HepG2 (cell line): ENCODE data around the gene EPM2A. TPM values are rescaled to one million over a fixed set of nuclear protein-coding genes. Genes with fewer than 3 reads are reported as not detected.

Experiments used
- HNF4G ChIP-seq, 2 experiments: sonication (generic) in 1 of 2; formaldehyde crosslinking in 1 of 2; IDR thresholded peaks; 2 replicates each; pipeline versions ENCODE4 v1.4.0 to v1.6.1; 2011 to 2020; ENCODE audit warnings: borderline replicate concordance in 2 of 2, low read depth in 2 of 2, mild to moderate bottlenecking in 2 of 2, low read length in 1 of 2, missing genetic modification reagents in 1 of 2, moderate library complexity in 1 of 2
- IKZF5 ChIP-seq: IDR thresholded peaks from 2 replicates; pipeline ENCODE4 v1.6.1; 2018; ENCODE audit warnings: missing genetic modification reagents, mild to moderate bottlenecking, missing compliant biosample characterization
- IRF9 ChIP-seq: sonication (generic); formaldehyde crosslinking; IDR thresholded peaks from 2 replicates; pipeline ENCODE4 v1.8.0; 2022; ENCODE audit warnings: missing genetic modification reagents, mild to moderate bottlenecking, borderline replicate concordance
- KLF11 ChIP-seq: IDR thresholded peaks from 2 replicates; pipeline ENCODE4 v1.6.1; 2016; ENCODE audit warnings: missing compliant biosample characterization
- MAX ChIP-seq: IDR thresholded peaks from 2 replicates; pipeline ENCODE4 v1.6.1; 2012; ENCODE audit warnings: inconsistent platforms
- MNT ChIP-seq: fragments of 450-650 bp; IDR thresholded peaks from 2 replicates; pipeline ENCODE4 v1.6.1; 2016
- PHF8 ChIP-seq: sonication (generic); formaldehyde crosslinking; IDR thresholded peaks from 2 replicates; pipeline ENCODE4 v1.5.0; 2020; ENCODE audit warnings: missing genetic modification reagents
- RBAK ChIP-seq: sonication (generic); formaldehyde crosslinking; IDR thresholded peaks from 2 replicates; pipeline ENCODE4 v1.5.1; 2020; ENCODE audit warnings: mild to moderate bottlenecking, missing genetic modification reagents
- RBFOX2 ChIP-seq: fragments of 200-400 bp; formaldehyde crosslinking; IDR thresholded peaks from 2 replicates; pipeline ENCODE4 v1.6.1; 2017; ENCODE audit warnings: low read depth, mild to moderate bottlenecking, low read length
- RFX1 ChIP-seq: fragments of 450-650 bp; IDR thresholded peaks from 2 replicates; pipeline ENCODE4 v1.6.1; 2017
- SMC3 ChIP-seq: IDR thresholded peaks from 2 replicates; pipeline ENCODE4 v1.6.1; 2011; ENCODE audit warnings: low read length, improper control_type of control experiment
- THAP7 ChIP-seq: sonication (generic); formaldehyde crosslinking; IDR thresholded peaks from 2 replicates; pipeline ENCODE4 v1.8.1; 2023; ENCODE audit warnings: mild to moderate bottlenecking, missing genetic modification reagents
- THYN1 ChIP-seq: sonication (generic); formaldehyde crosslinking; IDR thresholded peaks from 2 replicates; pipeline ENCODE4 v1.8.1; 2023; ENCODE audit warnings: low read depth, mild to moderate bottlenecking, moderate library complexity, missing genetic modification reagents, borderline replicate concordance
- ZNF275 ChIP-seq: sonication (generic); formaldehyde crosslinking; IDR thresholded peaks from 2 replicates; pipeline ENCODE4 v1.8.0; 2022; ENCODE audit warnings: missing genetic modification reagents, mild to moderate bottlenecking, inconsistent platforms, borderline replicate concordance
- ZNF276 ChIP-seq: sonication (generic); formaldehyde crosslinking; IDR thresholded peaks from 2 replicates; pipeline ENCODE4 v1.4.0; 2020; ENCODE audit warnings: mild to moderate bottlenecking, low read depth, missing genetic modification reagents
- ZNF317 ChIP-seq: sonication (generic); formaldehyde crosslinking; IDR thresholded peaks from 2 replicates; pipeline ENCODE4 v1.5.0; 2020; ENCODE audit warnings: mild to moderate bottlenecking, missing genetic modification reagents
- ZNF329 ChIP-seq: sonication (generic); formaldehyde crosslinking; IDR thresholded peaks from 2 replicates; pipeline ENCODE4 v1.9.0; 2021; ENCODE audit warnings: low read depth, mild to moderate bottlenecking, missing genetic modification reagents
- ZNF414 ChIP-seq: sonication (generic); formaldehyde crosslinking; IDR thresholded peaks from 2 replicates; pipeline ENCODE4 v1.5.0; 2020; ENCODE audit warnings: missing genetic modification reagents
- ZNF672 ChIP-seq: sonication (generic); formaldehyde crosslinking; IDR thresholded peaks from 2 replicates; pipeline ENCODE4 v1.8.1; 2022; ENCODE audit warnings: missing genetic modification reagents
- polyA plus RNA-seq, 8 experiments: library from polyadenylated mRNA; depleted of rRNA in 3 of 8; stranded (reverse) in 7 of 8; unstranded in 1 of 8; fragments of >200 nt; fragmentation: Illumina TruSeq in 4 of 8; extraction: Trizol in 4 of 8; gene quantifications; 2 replicates each; pipeline versions ENCODE4 v1.2.1 to v1.2.3, GENCODE V29; 2011 to 2016; ENCODE audit warnings: low read depth in 4 of 8, missing spikeins in 1 of 8, mixed read lengths in 1 of 8; ENCODE audit not compliant: insufficient read depth in 1 of 8
- total RNA-seq, 5 experiments: library from RNA; depleted of rRNA; stranded (reverse); fragments of >200 nt; fragmentation: Illumina TruSeq; extraction: Trizol; gene quantifications; 2 replicates each; pipeline ENCODE4 v1.2.3, GENCODE V29; 2016; ENCODE audit warnings: low read depth in 1 of 5

Gene EPM2A
- total and polyA plus RNA-seq, 2 of the 13 experiments (the other 11 are each of a cell fraction or from before 2014, with no cell fraction given), result 4.6 to 9.2 TPM

GRCh38 chr6:145734486-145735355 is 599 bp downstream of the EPM2A start (continued):
- TF ChIP-seq ZNF317 (peak; percentile 87), ZNF414 (CRISPR knock-in tag) (0 out of 2 replicates have a peak, but pooled peaks have one; percentile 22), HNF4G (IDR thresholded peaks at IDR 0.05; ENCODE audit: borderline replicate concordance, low read depth, low read length) (peak; percentile 71; the same call in 1 of the 2 replicates), HNF4G (CRISPR knock-in tag; IDR thresholded peaks at IDR 0.05; ENCODE audit: borderline replicate concordance, low read depth) (peak; percentile 86; the same call in 1 of the 2 replicates), ZNF672 (CRISPR knock-in tag) (0 out of 2 replicates have a peak, but pooled peaks have one; percentile 84), RBFOX2 (peak; percentile 95), ZNF276 (CRISPR knock-in tag) (no peak), RBAK (CRISPR knock-in tag) (no peak), THAP7 (CRISPR knock-in tag) (peak; percentile 78), KLF11 (peak; percentile 79; the same call in 1 of the 2 replicates), SMC3 (no peak), ZNF329 (CRISPR knock-in tag) (peak; percentile 60), ZNF275 (peak; percentile 86; the same call in 1 of the 2 replicates), IKZF5 (peak; percentile 58; the same call in 1 of the 2 replicates), IRF9 (CRISPR knock-in tag) (peak; percentile 73; the same call in 1 of the 2 replicates), MNT (no peak), PHF8 (peak; percentile 63), MAX (peak; percentile 89), THYN1 (CRISPR knock-in tag) (no peak), RFX1 (no peak)
